Testis (tissue), 2 donors: ENCODE results near the gene LRIG1.

Experiments
- POLR2A ChIP-seq: fragments of 450-650 bp; IDR thresholded peaks from one replicate; pipeline ENCODE4 v1.6.1; 2017; ENCODE audit warnings: antibody characterized with exemption, mild to moderate bottlenecking, moderate library complexity
- TF ChIP-seq, protein P1 (sequence below), 3 experiments: fragments of 450-650 bp in 2 of 3; fragments of 200-600 bp in 1 of 3; sonication (generic) in 1 of 3; IDR thresholded peaks; one replicate each; pipeline ENCODE4 v1.5.1; 2016 to 2019; ENCODE audit warnings: antibody characterized with exemption in 3 of 3, mild to moderate bottlenecking in 2 of 3, moderate library complexity in 1 of 3

DNA sequence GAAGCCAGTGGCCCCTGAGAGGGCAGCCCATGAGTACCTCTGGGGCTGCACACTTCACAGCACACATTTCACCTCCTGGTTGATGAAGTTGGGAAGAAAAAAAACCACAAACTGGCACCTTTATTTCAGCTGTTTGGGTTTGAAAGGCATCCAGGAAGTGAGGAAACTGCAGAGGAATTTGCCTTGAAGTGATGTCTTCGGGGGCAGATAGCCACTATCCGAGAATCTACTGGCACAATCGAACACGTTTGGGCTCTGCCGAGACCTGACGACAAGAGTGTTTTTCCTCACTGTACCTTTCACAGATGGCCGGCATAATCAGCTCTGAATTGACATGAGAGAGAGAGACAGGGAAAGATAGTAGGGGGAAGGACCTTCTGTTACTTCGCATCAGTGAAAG is 59.7 kb downstream of the LRIG1 start:
- TF ChIP-seq, protein P1, sequence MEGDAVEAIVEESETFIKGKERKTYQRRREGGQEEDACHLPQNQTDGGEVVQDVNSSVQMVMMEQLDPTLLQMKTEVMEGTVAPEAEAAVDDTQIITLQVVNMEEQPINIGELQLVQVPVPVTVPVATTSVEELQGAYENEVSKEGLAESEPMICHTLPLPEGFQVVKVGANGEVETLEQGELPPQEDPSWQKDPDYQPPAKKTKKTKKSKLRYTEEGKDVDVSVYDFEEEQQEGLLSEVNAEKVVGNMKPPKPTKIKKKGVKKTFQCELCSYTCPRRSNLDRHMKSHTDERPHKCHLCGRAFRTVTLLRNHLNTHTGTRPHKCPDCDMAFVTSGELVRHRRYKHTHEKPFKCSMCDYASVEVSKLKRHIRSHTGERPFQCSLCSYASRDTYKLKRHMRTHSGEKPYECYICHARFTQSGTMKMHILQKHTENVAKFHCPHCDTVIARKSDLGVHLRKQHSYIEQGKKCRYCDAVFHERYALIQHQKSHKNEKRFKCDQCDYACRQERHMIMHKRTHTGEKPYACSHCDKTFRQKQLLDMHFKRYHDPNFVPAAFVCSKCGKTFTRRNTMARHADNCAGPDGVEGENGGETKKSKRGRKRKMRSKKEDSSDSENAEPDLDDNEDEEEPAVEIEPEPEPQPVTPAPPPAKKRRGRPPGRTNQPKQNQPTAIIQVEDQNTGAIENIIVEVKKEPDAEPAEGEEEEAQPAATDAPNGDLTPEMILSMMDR (IDR thresholded peaks at IDR 0.05), result no peak
- no peak for TF ChIP-seq POLR2A
